Liver (tissue), 9 donors: ENCODE results near the gene TSPEAR. TPM values are rescaled to one million over a fixed set of nuclear protein-coding genes. Genes with fewer than 3 reads are reported as not detected.

Source experiments
- DNase-seq: peaks from one replicate; pipeline ENCODE4 v3.0.0-alpha.2; 2017; ENCODE audit warnings: low spot score
- H3K27ac ChIP-seq, 2 donors: one replicate each; pipeline ENCODE4 v1.7.0; 2013; ENCODE audit warnings: inconsistent platforms in 2 of 2, low read length in 2 of 2, control low read depth in 1 of 2, low read depth in 1 of 2, mild to moderate bottlenecking in 1 of 2
- H3K27me3 ChIP-seq, 4 donors: one replicate each; pipeline versions ENCODE4 v1.6.1 to v1.7.0; 2013; ENCODE audit warnings: low read length in 3 of 4, inconsistent platforms in 1 of 4, mild to moderate bottlenecking in 1 of 4, moderate library complexity in 1 of 4; ENCODE audit not compliant: control insufficient read depth in 4 of 4, insufficient read depth in 4 of 4
- H3K36me3 ChIP-seq, 4 donors: one replicate each; pipeline versions ENCODE4 v1.6.1 to v1.7.0; 2013; ENCODE audit warnings: low read length in 3 of 4, mild to moderate bottlenecking in 3 of 4, low read depth in 1 of 4, moderate library complexity in 1 of 4; ENCODE audit not compliant: control insufficient read depth in 4 of 4, insufficient read depth in 3 of 4
- H3K4me1 ChIP-seq, 4 donors: one replicate each; pipeline versions ENCODE4 v1.6.1 to v1.7.0; 2013; ENCODE audit warnings: low read length in 3 of 4, mild to moderate bottlenecking in 3 of 4, moderate library complexity in 1 of 4; ENCODE audit not compliant: control insufficient read depth in 4 of 4, insufficient read depth in 4 of 4
- H3K4me3 ChIP-seq, 3 donors: one replicate each; pipeline versions ENCODE4 v1.6.1 to v1.7.0; 2013; ENCODE audit warnings: low read length in 3 of 3, control low read depth in 1 of 3, low read depth in 1 of 3, mild to moderate bottlenecking in 1 of 3
- H3K9ac ChIP-seq, 2 donors: one replicate each; pipeline ENCODE4 v1.7.0; 2013; ENCODE audit warnings: low read length in 2 of 2, mild to moderate bottlenecking in 2 of 2, moderate library complexity in 2 of 2, control low read depth in 1 of 2, low read depth in 1 of 2
- H3K9me3 ChIP-seq, 4 donors: one replicate each; pipeline versions ENCODE4 v1.6.1 to v1.7.0; 2013; ENCODE audit warnings: low read length in 3 of 4; ENCODE audit not compliant: control insufficient read depth in 4 of 4
- ATF3 ChIP-seq: IDR thresholded peaks from 2 replicates; pipeline ENCODE4 v1.6.1; 2016; ENCODE audit warnings: antibody characterized with exemption
- CTCF ChIP-seq: fragments of 150-350 bp; IDR thresholded peaks from 2 replicates; pipeline ENCODE4 v1.5.1; 2017; ENCODE audit warnings: improper control_type of control experiment, low read depth, low read length; ENCODE audit not compliant: missing input control
- EGR1 ChIP-seq, 2 donors: IDR thresholded peaks; 2 replicates each; pipeline ENCODE4 v1.6.1; 2016 to 2018; ENCODE audit warnings: antibody characterized with exemption in 2 of 2, low read depth in 2 of 2
- FOXA1 ChIP-seq: IDR thresholded peaks from 2 replicates; pipeline ENCODE4 v1.6.1; 2016; ENCODE audit warnings: antibody characterized with exemption
- FOXA2 ChIP-seq: IDR thresholded peaks from 2 replicates; pipeline ENCODE4 v1.6.1; 2016; ENCODE audit warnings: antibody characterized with exemption
- GABPA ChIP-seq, 2 donors: IDR thresholded peaks in 1 of 2; conservative IDR thresholded peaks in 1 of 2; 2 replicates each; pipeline ENCODE4 v1.6.1; 2016; ENCODE audit warnings: antibody characterized with exemption in 2 of 2, mild to moderate bottlenecking in 1 of 2, moderate library complexity in 1 of 2
- HNF4G ChIP-seq: IDR thresholded peaks from 2 replicates; pipeline ENCODE4 v1.6.1; 2016; ENCODE audit warnings: antibody characterized with exemption
- JUND ChIP-seq, 2 donors: IDR thresholded peaks; 2 replicates each; pipeline ENCODE4 v1.6.1; 2016; ENCODE audit warnings: antibody characterized with exemption in 2 of 2
- MAX ChIP-seq: IDR thresholded peaks from 2 replicates; pipeline ENCODE4 v1.6.1; 2016; ENCODE audit warnings: antibody characterized with exemption
- NR2F2 ChIP-seq: IDR thresholded peaks from 2 replicates; pipeline ENCODE4 v1.6.1; 2016; ENCODE audit warnings: antibody characterized with exemption
- RAD21 ChIP-seq, 2 donors: IDR thresholded peaks; 2 replicates each; pipeline ENCODE4 v1.6.1; 2016; ENCODE audit warnings: antibody characterized with exemption in 2 of 2, mild to moderate bottlenecking in 2 of 2
- REST ChIP-seq: IDR thresholded peaks from 2 replicates; pipeline ENCODE4 v1.6.1; 2016; ENCODE audit warnings: antibody characterized with exemption, mild to moderate bottlenecking
- RXRA ChIP-seq, 2 donors: IDR thresholded peaks; 2 replicates each; pipeline ENCODE4 v1.6.1; 2017 to 2018; ENCODE audit warnings: antibody characterized with exemption in 2 of 2, mild to moderate bottlenecking in 1 of 2
- SP1 ChIP-seq: IDR thresholded peaks from 2 replicates; pipeline ENCODE4 v1.6.1; 2018; ENCODE audit warnings: antibody characterized with exemption, mild to moderate bottlenecking
- TAF1 ChIP-seq: conservative IDR thresholded peaks from 2 replicates; pipeline ENCODE4 v1.6.1; 2016; ENCODE audit warnings: antibody characterized with exemption, mild to moderate bottlenecking
- YY1 ChIP-seq: IDR thresholded peaks from 2 replicates; pipeline ENCODE4 v1.6.1; 2016; ENCODE audit warnings: antibody characterized with exemption, mild to moderate bottlenecking
- ZBTB33 ChIP-seq: IDR thresholded peaks from 2 replicates; pipeline ENCODE4 v1.6.1; 2016; ENCODE audit warnings: antibody characterized with exemption
- WGBS: extraction: QIAGEN DNeasy Blood & Tissue Kit; methylation state at CpG from one replicate; pipeline ENCODE4 v1.1.7; 2013; 5-methylcytosine and 5-hydroxymethylcytosine counted together
- polyA plus RNA-seq, 2 donors: library from polyadenylated mRNA; stranded (reverse) in 1 of 2; unstranded in 1 of 2; fragments of 200-250 nt in 1 of 2; fragments of >200 nt in 1 of 2; fragmentation: Nextera tagmentation in 1 of 2; extraction: Ambion mirVana in 1 of 2; gene quantifications; one replicate each; pipeline versions ENCODE4 v1.2.1 to v1.2.3, GENCODE V29; 2013 to 2015
- total RNA-seq, 2 donors: library from RNA; depleted of rRNA; stranded (reverse); fragments of >200 nt; gene quantifications; one replicate each; pipeline ENCODE4 v1.2.3, GENCODE V29; 2014
- donor health status: healthy.
- donor health status: healthy.
- donor health status: healthy.
- donor health status: healthy.
- donor health status: healthy.

The TSPEAR gene
- total and polyA plus RNA-seq, 4 donors: under 0.01 to 0.14 (median 0.01) TPM; not detected in 1

- Histone ChIP-seq H3K4me1 (no peaks in the 10 kb centered on the region), H3K9me3 (peaks cover 0 to 1% (median 1%) of the 10 kb centered on the region in 4 donors), H3K9ac (no peak overlapping the region), H3K27ac (no peak overlapping the region), H3K4me3 (no peak overlapping the region), H3K36me3 (no peaks in the 10 kb centered on the region), H3K27me3 (peaks cover 0 to 4% (median 0%) of the 10 kb centered on the region in 4 donors)
- TF ChIP-seq RXRA (IDR thresholded peaks at IDR 0.05) (no peak), SP1 (no peak), HNF4G (no peak)
- WGBS: 61% methylated on average over 1 of the region's 1 CpG
- no peak for DNase-seq
These were observed 43.8 kb downstream of the TSPEAR start for GRCh38 chr21:44667612-44668011.

GRCh38 chr21:44666401-44667320 is 44.7 kb downstream of the TSPEAR start, which contains the start of gene KRTAP12-2:
KRTAP12-2 (minus strand) TSS chr21:44666927; CDS start chr21:44666886, 41 bp downstream.
- Histone ChIP-seq H3K4me3 (no peak within 1 kb of the TSS), H3K4me1 (no peaks in the 10 kb centered on the region), H3K27me3 (peaks cover 0 to 4% (median 0%) of the 10 kb centered on the region in 4 donors), H3K36me3 (no peaks in the 10 kb centered on the region), H3K9me3 (no peaks in the 10 kb centered on the region), H3K27ac (no peak within 1 kb of the TSS), H3K9ac (no peak within 1 kb of the TSS)
- TF ChIP-seq MAX (no peak), CTCF (no peak), ZBTB33 (no peak), FOXA1 (no peak), EGR1 (IDR thresholded peaks at IDR 0.05; ENCODE audit: low read depth in 2 of 2) (no peak), JUND (IDR thresholded peaks at IDR 0.05) (no peak), YY1 (no peak), REST (no peak), RAD21 (IDR thresholded peaks at IDR 0.05) (no peak), RXRA (IDR thresholded peaks at IDR 0.05) (no peak), ATF3 (no peak), SP1 (no peak), TAF1 (no peak), GABPA (IDR thresholded peaks at IDR 0.05 in 1 of 2, conservative IDR thresholded peaks at IDR 0.05 in 1 of 2) (no peak), NR2F2 (no peak), FOXA2 (no peak)
- no peak for DNase-seq
- 71% methylated on average over 19 of the region's 19 CpGs for WGBS
